ENCODE data around the gene AFF2.

- TF ChIP-seq POLR2A (IDR thresholded peaks at IDR 0.05) (no peak), CTCF (IDR thresholded peaks at IDR 0.05) (no peak)
Observed at GRCh38 chrX:148774276-148774675, 273.9 kb downstream of the AFF2 start.
